LNCaP clone FGC (cell line): ENCODE results near the gene CLDN7.

Experiments
- DNase-seq: peaks from one replicate; pipeline ENCODE4 v3.0.0-alpha.2; 2011; ENCODE audit warnings: low read depth
- H3K4me3 ChIP-seq: 2 replicates; pipeline ENCODE4 v1.5.1; 2011; ENCODE audit warnings: mild to moderate bottlenecking, low read depth, low read length, control low read depth
- CTCF ChIP-seq: IDR thresholded peaks from 2 replicates; pipeline ENCODE4 v1.5.1; 2012; ENCODE audit warnings: mild to moderate bottlenecking; ENCODE audit not compliant: control insufficient read depth, insufficient read depth; ENCODE audit errors: extremely low read depth

Gene CLDN7

GRCh38 chr17:7235693-7236665, 26.3 kb downstream of the CLDN7 start:
- no peak for TF ChIP-seq CTCF
- H3K4me3 ChIP-seq, result no peak overlapping the region
- no peak for DNase-seq

- no peak for TF ChIP-seq CTCF
- DNase-seq, result no peak
- H3K4me3 ChIP-seq, result peak within 1 kb of the TSS; percentile 54
Observed at GRCh38 chr17:7234083-7234951, 28.0 kb downstream of the CLDN7 start, which contains the start of gene DVL2. DVL2 (minus strand) TSS chr17:7234517; CDS start chr17:7234262, 255 bp downstream.

GRCh38 chr17:7233701-7234082, 28.6 kb downstream of the CLDN7 start:
- DNase-seq, result no peak
- no peak for TF ChIP-seq CTCF
- peak overlapping the region; percentile 54 for H3K4me3 ChIP-seq

- no peak overlapping the region for H3K4me3 ChIP-seq
- TF ChIP-seq CTCF, result no peak
- DNase-seq, result no peak
Observed at GRCh38 chr17:7232114-7232513, 30.2 kb downstream of the CLDN7 start.

- no peak for TF ChIP-seq CTCF
- no peak for DNase-seq
- no peak overlapping the region for H3K4me3 ChIP-seq
Observed at GRCh38 chr17:7229504-7229903, 32.8 kb downstream of the CLDN7 start.

GRCh38 chr17:7228920-7229319, 33.4 kb downstream of the CLDN7 start:
- TF ChIP-seq CTCF, result no peak
- H3K4me3 ChIP-seq, result no peak overlapping the region
- no peak for DNase-seq
